Fibroblast of peridontal ligament (primary cell): ENCODE data around the gene SLC35F3.

Source experiments
- DNase-seq: peaks from one replicate; pipeline ENCODE4 v3.0.0-alpha.2; 2010; ENCODE audit errors: extremely low read depth

The SLC35F3 gene

DNA sequence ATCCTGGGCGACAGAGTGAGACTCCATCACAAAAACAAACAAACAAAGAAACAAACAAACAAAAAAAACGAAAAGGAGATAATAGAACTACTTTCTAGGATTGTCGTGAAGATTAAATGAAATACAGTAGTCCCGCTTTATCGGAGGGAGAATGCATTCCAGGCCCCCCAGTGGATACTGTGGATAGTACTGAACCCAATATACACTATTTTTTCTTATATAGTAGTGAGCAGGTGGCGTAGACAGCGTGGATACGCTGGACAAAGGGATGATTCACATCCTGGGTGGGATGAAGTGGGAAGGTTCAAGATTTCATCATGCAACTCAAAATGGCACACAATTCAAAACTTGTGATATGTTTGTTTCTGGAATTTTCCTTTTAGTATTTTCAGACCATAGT is 8.0 kb downstream of the SLC35F3 start:
- DNase-seq, result no peak

DNA sequence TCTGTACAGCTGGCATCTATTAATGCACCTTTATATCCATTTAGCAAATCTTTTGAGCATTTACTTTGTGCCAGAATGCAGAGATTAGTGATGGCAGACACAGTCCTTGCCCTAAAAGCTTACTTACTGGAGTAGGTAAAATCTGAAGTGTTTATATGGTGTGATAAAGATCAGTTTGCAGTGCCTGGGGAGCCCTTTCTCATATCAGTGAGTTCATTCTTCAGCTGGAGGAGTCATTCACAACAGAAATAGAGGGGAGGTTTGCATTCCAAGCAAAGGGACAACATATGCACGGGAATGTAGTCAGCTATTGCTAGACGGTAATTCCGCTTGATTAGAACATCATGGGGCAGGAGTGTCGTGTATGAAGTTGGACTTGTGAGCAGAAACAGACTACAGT is 8.4 kb downstream of the SLC35F3 start:
- DNase-seq, result no peak

DNA sequence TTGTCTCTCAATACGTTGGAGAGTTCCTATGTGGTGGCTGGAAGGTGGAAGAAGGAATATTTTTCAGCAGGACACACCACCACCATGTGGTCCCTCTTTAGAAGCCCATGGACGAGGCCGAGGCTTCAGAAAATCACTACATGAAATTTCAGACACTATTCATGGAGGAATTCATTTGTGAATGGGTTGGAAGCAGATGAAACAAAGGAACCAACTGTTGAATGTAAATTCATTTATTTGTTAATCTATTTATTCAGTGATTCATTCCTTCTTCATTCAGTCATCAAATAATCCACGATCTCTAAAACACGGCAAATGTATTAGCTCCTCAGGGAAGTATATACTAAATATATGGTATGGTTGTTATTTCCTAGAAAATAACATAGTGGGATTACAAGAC is 12.2 kb downstream of the SLC35F3 start:
- no peak for DNase-seq

DNA sequence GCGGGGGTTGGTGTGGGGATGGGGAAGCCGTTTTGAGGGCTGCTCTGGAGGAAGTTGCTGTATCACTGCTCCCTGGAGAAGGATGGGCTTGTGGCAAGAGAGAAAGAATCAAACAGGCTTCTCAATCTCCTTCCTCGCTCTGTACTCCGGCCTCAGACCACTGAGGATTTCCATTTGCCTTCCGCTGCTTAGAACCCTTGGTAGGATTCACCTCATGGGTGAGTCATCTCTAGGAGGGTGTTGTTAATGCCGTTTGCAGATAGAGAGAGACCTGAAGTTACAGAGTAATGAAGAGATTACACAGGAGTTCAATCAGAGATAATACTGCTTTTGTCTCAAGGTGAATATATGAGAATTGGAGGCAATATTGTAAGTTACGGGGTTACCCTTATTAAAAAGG is 15.3 kb downstream of the SLC35F3 start:
- DNase-seq, result no peak

- no peak for DNase-seq
Observed at GRCh38 chr1:233928123-233928522, 23.6 kb downstream of the SLC35F3 start.

DNA sequence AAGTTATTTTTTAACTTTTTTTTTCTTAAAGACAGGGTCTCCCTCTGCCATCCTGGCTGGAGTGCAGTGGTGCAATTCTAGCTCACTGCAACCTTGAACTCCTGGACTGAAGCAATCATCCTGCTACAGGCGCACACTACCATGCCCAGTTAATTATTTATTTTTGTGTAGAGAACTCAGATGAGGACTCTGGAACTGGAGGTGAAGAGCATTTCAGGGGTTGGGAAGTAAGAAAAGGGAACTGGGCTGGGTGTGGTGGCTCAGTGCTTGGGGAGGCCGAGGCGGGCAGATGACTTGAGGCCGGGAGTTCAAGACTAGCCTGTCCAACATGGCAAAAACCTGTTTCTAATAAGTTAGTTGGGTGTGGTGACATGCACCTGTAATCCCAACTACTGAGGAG is 28.9 kb downstream of the SLC35F3 start:
- DNase-seq, result no peak

- DNase-seq, result no peak
Observed at GRCh38 chr1:233935297-233935868, 30.9 kb downstream of the SLC35F3 start.

DNA sequence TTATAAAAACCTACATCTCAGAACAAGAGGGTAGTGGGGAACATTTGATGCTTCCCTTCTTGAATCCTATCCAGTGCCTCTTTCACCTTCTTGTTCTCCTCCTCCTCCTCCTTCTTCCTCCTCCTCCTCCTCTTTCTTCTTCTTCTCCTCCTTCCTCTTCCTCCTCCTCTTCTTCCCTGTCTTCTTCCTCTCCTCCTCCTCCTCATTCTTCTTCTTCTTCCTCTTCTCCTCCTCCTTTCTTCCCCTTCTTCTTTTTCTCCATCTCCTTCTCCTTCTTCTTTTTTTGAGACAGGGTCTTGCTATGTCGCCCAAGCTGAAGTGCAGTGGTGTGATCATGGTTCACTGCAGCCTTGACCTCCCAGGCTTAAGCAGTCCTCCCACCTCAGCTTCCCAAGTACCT is 31.9 kb downstream of the SLC35F3 start:
- DNase-seq, result no peak

- DNase-seq, result no peak
Observed at GRCh38 chr1:233936842-233937241, 32.4 kb downstream of the SLC35F3 start.

- no peak for DNase-seq
Observed at GRCh38 chr1:233938476-233938875, 34.0 kb downstream of the SLC35F3 start.

- DNase-seq, result no peak
Observed at GRCh38 chr1:233939451-233939850, 35.0 kb downstream of the SLC35F3 start.

- no peak for DNase-seq
Observed at GRCh38 chr1:233940908-233941307, 36.4 kb downstream of the SLC35F3 start.

GRCh38 chr1:233944601-233945000 is 40.1 kb downstream of the SLC35F3 start:
- no peak for DNase-seq

GRCh38 chr1:233945573-233945972 is 41.1 kb downstream of the SLC35F3 start:
- DNase-seq, result no peak

DNA sequence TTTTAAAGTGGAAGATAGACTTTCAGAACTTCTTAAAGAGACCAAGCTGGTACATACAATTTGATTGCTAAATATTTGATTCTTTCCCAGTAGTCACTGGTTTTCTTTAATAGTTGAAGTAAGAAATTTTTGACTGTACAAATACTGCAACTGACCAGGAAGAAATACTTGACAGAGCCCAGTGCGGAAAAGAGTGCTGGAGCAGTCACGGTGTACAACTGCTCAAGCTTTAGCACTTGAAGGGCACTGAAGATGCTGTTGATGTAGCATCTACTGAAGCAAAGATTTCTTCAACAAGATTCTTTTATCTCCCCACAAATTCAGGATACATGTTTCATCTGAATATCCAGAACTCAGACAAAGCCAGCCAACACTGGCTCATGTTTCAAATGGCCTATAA is 41.5 kb downstream of the SLC35F3 start:
- no peak for DNase-seq

- no peak for DNase-seq
Observed at GRCh38 chr1:233946724-233947123, 42.2 kb downstream of the SLC35F3 start.

GRCh38 chr1:233951804-233952203 is 47.3 kb downstream of the SLC35F3 start:
- DNase-seq, result no peak

DNA sequence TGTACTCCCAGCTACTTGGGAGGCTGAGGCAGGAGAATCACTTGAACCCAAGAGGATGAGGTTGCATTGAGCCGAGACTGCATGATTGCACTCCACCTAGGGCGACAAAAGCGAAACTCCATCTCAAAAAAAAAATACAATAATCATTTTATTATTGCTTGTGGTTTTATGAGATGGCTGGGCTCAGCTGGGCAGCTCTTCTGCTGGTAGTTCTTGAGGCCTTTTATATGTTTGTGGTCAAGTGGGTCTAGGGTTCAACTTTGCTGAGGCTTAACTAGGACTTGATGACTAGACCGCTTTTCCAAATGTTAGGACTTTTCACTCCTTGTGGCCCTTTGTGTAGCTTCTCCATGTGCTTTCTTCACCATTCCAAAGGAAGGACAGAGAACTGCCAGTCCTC is 53.2 kb downstream of the SLC35F3 start:
- DNase-seq, result no peak

GRCh38 chr1:233959102-233959501 is 54.6 kb downstream of the SLC35F3 start:
- no peak for DNase-seq

DNA sequence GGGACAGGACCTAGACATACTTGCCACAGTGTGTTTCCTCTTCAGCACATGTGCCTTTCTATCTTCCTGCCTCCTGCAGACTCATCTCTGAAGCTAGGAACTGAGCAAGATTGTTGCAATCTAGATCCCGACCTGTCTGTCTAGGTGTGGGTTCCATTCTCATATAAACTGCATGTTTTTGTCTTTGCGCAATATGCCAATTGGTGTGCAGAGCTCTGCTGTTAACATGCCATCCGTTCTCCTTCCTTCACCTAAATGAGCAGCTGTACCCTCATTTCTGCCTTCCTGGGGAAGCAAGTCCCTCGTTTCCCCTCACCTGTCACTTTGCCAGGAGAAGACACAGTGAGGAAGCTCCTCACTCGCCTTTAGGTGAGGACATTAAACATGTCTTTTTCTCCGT is 55.5 kb downstream of the SLC35F3 start:
- no peak for DNase-seq

DNA sequence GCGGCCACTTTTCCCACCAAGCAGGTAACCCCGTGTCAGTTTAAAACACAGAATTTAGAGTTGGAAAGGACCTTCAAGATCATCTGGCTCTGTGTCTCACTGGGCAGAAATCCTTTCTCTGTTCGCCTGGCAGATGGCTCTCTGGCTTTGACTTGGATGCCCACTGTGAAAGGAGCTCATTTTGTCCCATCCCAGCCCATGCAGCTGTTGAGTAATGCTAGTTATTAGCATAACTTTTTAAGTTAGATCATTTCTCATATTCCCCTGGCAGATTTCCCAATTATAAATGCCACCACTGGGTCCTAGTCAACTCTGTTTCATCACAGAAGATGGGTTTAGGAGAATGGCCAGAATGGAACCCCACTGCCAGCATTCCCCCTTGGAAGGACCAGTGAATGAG is 55.9 kb downstream of the SLC35F3 start:
- DNase-seq, result no peak

DNA sequence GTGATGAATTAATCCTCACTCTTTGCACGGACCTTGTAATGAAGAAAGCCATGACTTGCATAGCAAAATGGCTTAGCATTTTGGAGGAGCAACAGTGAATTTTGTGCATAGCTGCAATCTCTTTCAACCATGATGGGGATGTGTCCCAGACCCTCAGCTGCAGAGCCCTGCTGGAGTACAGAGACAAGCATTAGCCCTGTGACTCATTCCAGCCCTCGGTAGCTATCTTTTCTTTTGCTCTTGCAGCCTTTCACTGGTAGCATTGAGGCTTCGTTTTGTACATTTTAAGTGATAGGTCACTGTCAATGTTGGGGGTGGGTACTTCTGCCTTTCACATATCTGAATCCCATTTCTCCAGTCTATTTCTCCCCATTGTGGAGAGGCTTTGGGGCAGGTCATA is 58.4 kb downstream of the SLC35F3 start:
- DNase-seq, result no peak

DNA sequence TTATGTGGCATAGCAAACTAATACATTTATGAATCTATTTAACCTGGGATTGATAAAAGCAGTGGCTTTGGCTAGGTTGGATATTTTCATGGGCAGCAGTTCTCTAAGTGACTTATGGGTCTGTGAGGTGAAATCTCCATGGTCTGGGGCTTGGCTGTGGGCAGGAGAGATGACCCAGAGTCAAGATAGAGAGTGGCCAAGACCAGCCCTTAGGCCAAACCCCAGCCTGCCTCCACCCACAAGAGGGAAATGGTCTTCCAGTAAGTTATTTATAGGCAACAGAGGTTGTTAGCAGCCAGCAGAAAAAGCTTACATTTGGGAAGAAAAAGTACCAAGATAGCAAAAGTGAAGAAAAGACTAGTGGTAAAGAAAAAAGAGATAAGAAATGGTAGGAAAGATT is 61.4 kb downstream of the SLC35F3 start:
- no peak for DNase-seq

GRCh38 chr1:233971753-233972152 is 67.3 kb downstream of the SLC35F3 start:
- no peak for DNase-seq

GRCh38 chr1:233972563-233972950 is 68.1 kb downstream of the SLC35F3 start:
- DNase-seq, result no peak
